GM12865 (cell line): ENCODE results near the gene DNAJC7.
A peak's percentile ranks its signal among the peaks of the same experiment; 100 is the strongest.

Experiments
- DNase-seq: peaks from one replicate; pipeline ENCODE4 v3.0.0; 2010; ENCODE audit warnings: low read depth
- H3K4me3 ChIP-seq: 2 replicates; pipeline ENCODE4 v1.5.1; 2011; ENCODE audit warnings: mild to moderate bottlenecking, low read depth, low read length, control low read depth
- TF ChIP-seq, protein P1 (sequence below): IDR thresholded peaks from 2 replicates; pipeline ENCODE4 v1.5.1; 2011; ENCODE audit warnings: low read length, control low read depth, low read depth, inconsistent platforms; ENCODE audit not compliant: insufficient read depth; ENCODE audit errors: missing control alignments

Gene DNAJC7, protein sequence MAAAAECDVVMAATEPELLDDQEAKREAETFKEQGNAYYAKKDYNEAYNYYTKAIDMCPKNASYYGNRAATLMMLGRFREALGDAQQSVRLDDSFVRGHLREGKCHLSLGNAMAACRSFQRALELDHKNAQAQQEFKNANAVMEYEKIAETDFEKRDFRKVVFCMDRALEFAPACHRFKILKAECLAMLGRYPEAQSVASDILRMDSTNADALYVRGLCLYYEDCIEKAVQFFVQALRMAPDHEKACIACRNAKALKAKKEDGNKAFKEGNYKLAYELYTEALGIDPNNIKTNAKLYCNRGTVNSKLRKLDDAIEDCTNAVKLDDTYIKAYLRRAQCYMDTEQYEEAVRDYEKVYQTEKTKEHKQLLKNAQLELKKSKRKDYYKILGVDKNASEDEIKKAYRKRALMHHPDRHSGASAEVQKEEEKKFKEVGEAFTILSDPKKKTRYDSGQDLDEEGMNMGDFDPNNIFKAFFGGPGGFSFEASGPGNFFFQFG

DNA sequence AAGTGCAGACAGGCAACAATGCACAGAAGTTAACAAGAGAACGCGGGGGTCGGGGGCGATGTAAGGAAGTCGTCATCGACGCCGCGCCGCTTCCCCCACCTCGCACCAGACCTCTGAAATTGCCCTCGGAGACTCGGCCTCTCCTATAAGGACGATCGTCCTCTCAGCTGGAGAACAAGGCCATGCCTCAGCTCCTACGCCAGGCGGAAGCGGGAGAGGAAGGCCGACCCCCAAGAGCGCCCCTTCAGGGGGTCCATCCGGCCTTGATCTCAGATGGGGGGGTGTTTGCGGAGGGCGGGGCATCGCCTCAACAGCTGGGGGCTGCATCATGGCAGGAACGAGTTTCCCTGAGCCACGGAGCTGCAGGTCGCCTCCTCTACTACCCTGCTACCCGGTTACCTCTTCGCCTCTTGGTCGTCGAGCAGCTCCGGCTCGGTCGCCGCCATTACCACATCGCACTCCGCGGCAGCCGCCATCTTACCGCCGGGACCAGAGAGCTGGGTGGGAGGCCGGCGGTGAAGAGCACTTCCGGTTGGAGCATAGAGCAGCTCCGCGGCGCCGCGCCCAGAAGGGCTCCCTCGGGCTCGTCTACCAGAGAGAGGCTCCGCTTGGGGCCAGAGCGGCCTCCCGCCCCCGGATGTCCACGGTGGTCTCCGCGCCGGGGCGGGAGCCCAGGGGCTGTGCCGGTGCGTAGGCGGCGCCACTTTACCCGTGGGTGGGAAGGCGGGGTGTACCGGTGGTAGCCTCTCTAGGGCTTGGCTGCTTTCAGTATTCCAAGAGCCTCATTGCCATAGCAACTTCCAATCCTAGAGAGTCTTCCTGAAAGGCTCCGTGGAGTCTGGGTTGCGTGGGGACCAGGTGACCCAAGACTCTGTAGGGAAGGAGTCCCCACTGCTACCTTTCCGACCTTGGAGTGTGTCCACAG, at the start of gene DNAJC7:
DNAJC7 (minus strand) TSS at position 499 of the 925 bp plus-strand sequence; CDS start at position 476, 23 bp downstream.
- H3K4me3 ChIP-seq = peak within 1 kb of the TSS; percentile 94
- peak; percentile 96 for DNase-seq
- TF ChIP-seq, protein P1, sequence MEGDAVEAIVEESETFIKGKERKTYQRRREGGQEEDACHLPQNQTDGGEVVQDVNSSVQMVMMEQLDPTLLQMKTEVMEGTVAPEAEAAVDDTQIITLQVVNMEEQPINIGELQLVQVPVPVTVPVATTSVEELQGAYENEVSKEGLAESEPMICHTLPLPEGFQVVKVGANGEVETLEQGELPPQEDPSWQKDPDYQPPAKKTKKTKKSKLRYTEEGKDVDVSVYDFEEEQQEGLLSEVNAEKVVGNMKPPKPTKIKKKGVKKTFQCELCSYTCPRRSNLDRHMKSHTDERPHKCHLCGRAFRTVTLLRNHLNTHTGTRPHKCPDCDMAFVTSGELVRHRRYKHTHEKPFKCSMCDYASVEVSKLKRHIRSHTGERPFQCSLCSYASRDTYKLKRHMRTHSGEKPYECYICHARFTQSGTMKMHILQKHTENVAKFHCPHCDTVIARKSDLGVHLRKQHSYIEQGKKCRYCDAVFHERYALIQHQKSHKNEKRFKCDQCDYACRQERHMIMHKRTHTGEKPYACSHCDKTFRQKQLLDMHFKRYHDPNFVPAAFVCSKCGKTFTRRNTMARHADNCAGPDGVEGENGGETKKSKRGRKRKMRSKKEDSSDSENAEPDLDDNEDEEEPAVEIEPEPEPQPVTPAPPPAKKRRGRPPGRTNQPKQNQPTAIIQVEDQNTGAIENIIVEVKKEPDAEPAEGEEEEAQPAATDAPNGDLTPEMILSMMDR = no peak

DNA sequence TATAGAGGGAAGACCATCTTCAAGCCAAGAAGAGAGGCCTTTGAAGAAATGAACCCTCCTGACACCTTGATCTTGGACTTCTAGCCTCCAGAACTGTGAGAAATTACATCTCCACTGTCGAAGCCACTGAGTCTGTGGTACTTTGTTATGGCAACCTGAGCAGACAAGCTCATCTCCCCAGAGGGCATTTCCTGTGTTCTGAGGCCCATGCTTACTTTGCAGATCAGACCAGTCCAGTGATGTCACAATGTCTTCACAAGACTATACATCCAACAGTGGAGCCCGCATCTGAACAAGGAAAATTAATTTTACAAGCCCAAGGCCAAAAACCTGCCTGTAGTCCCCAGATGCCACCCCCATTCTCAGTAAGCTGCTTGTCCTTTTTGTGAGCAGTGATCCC, 48.0 kb upstream of the DNAJC7 start:
- TF ChIP-seq, protein P1 = no peak
- H3K4me3 ChIP-seq = no peak overlapping the region
- DNase-seq = peak; percentile 12

DNA sequence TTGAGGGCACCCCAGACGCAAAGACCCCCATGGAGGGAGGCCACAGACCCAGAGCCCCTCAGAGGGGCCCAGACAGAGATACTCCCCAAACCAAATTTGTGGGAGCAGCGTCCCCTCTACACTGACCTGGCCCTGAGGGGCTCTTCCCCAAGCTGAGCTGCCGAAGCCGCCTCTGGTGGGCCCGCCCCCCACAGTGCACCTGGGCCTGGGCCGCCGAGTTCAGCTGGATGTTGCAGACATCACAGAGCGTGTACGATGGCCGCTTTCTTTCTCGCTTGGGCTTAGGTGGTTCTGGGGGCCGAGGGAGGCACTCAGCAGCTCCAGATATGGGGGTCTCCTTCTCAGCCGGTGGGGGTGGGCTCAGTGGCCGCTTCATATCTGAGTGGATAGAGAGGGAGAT, 45.4 kb upstream of the DNAJC7 start:
- no peak overlapping the region for H3K4me3 ChIP-seq
- DNase-seq = no peak
- TF ChIP-seq, protein P1 = no peak

DNA sequence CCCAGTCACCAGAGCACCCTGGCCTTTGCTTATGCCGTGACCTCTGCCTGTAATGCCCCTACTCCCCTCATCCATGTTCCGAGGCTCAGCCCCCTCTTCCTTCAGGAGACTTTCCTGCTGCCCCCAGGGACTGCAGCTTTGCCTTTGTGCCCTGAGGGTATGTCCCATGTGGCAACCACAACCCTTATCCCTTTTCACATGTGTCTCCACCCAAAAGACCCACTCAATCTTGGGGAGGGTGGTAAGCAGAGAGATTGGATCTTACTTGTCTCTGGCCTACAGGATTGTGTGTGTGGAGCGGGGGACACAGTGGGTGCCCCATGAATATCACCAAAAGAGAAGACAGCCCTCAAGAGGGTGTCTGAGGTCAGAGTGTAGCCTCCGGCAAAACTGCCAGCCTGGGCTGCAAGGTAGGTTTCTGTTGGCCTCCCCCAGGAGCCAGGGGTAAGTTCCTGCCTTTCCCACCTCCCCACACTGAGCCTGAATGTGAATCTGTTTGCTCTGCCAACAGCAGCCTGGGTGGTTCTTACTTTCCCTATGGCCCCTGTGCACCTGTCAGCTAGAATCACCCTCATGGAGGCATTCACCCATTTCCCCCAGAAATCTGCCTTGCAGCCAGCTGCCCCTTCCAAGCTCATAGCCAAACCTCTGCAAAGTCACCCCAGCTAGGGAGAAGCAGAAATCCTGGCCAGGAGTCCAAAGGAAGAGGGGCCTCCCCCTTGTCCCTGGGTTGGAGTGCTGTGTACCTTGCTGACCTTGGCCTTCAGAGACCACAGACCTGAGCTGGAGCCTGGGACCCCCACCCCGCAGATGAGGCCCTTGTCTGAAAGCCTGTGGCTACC, 44.6 kb upstream of the DNAJC7 start:
- H3K4me3 ChIP-seq = no peak overlapping the region
- DNase-seq = no peak
- TF ChIP-seq, protein P1 = no peak

DNA sequence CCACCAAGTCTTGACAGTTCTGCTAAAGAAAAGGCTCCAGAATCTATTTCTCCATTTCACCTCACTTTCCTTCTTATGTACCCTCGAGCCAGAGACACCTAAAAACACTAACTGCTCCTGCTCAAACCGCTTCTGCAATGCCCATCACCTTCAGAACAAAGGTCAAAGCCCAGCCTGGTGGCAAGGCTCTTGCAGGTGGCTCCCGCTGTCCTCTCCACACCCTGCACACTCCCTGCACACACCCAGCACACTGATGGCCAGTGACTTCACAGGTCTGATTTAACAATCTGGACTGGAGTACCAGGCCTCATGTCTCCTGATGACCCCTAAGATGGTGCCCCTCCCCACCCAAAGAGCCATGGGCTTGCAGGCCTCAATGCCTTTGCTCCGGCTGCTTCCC, 43.0 kb upstream of the DNAJC7 start:
- no peak for DNase-seq
- H3K4me3 ChIP-seq = no peak overlapping the region
- TF ChIP-seq, protein P1 = no peak

DNA sequence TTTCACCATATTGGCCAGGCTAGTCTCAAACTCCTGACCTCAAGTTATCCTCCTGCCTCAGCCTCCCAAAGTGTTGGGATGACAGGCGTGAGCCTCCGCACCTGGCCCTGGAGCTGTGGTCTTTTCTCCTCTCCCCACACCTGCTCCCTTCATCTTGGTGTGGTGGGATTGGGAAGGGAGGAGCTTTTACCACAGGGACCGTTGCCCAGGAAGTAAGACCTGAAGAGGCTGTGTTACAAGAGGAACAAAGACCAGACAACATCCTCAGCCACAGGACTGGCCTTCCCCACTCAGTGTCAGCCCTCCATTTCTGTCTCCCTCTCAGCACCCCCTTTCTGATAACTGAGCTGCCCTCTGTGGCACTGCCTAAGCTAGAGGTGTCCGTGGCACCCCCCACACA, 42.6 kb upstream of the DNAJC7 start:
- TF ChIP-seq, protein P1 = no peak
- H3K4me3 ChIP-seq = no peak overlapping the region
- DNase-seq = no peak
